Psoas muscle (tissue), 8 donors: ENCODE measurements around the gene PAX8. TPM values are rescaled to one million over a fixed set of nuclear protein-coding genes. Genes with fewer than 3 reads are reported as not detected.

Experiments
- ATAC-seq, 4 donors: fragments of 200-7000 bp; cut with Tn5 transposase; one replicate each; pipeline ENCODE4 v1.9.1; 2020; ENCODE audit warnings: moderate library complexity in 3 of 4, mild to moderate bottlenecking in 2 of 4
- DNase-seq, 2 donors: peaks; one replicate each; pipeline ENCODE4 v3.0.0-alpha.2; 2020
- H3K27ac ChIP-seq: fragments of 200-600 bp; one replicate; pipeline ENCODE4 v1.8.0; 2022
- H3K27me3 ChIP-seq, 3 donors: fragments of 200-600 bp in 1 of 3; one replicate each; pipeline versions ENCODE4 v1.6.1 to v1.8.0; 2013 to 2022; ENCODE audit warnings: low read length in 2 of 3, mild to moderate bottlenecking in 2 of 3, moderate library complexity in 1 of 3; ENCODE audit not compliant: insufficient read depth in 3 of 3
- H3K36me3 ChIP-seq, 2 donors: fragments of 200-600 bp in 1 of 2; one replicate each; pipeline versions ENCODE4 v1.6.1 to v1.8.0; 2013 to 2022; ENCODE audit warnings: low read depth in 1 of 2, mild to moderate bottlenecking in 1 of 2, moderate library complexity in 1 of 2; ENCODE audit not compliant: insufficient read depth in 1 of 2
- H3K4me1 ChIP-seq: fragments of 200-600 bp; one replicate; pipeline ENCODE4 v1.8.0; 2022
- H3K4me3 ChIP-seq: fragments of 200-600 bp; one replicate; pipeline ENCODE4 v1.8.0; 2022; ENCODE audit warnings: mild to moderate bottlenecking
- H3K9me3 ChIP-seq: fragments of 200-600 bp; one replicate; pipeline ENCODE4 v1.8.0; 2022
- CTCF ChIP-seq: fragments of 200-600 bp; IDR thresholded peaks from one replicate; pipeline ENCODE4 v1.8.0; 2022; ENCODE audit warnings: antibody characterized with exemption
- WGBS, 3 donors: extraction: QIAGEN DNeasy Blood & Tissue Kit; methylation state at CpG; one replicate each; pipeline versions ENCODE4 v1.1.6 to v1.1.7; 2013; 5-methylcytosine and 5-hydroxymethylcytosine counted together
- intact Hi-C, 2 donors: fragments of 100-400 bp; cut with DNase I; formaldehyde crosslinking; loops; one replicate each; pipeline versions ENCODE4 v1.11.0 to v1.14.2; 2022
- polyA plus RNA-seq, 3 donors: library from polyadenylated mRNA; stranded (reverse); fragments of 200-250 nt; gene quantifications; one replicate each; pipeline ENCODE4 v1.2.3, GENCODE V29; 2013
- total RNA-seq, 4 donors: library from RNA; stranded (reverse); fragmentation: NEBNext Ultra II Directional in 2 of 4; extraction: Animal tissue kit (Norgen Biotek cat#: 25700) in 2 of 4; gene quantifications; one replicate each; pipeline versions ENCODE4 v1.2.1 to v1.2.4, GENCODE V29; 2021 to 2023
- donor health status: healthy with polysubstance abuse.
- donor health status: DM: no; HTN: no; CAD: no; lungs with moderate emphysema.
- donor health status: Bipolar disorder and iron deficiency.
- donor health status: healthy.
- donor health status: DM: yes; HTN: yes; CAD: no.
- donor health status: DM: no; HTN: no; CAD: no.
- donor health status: DM: no; HTN: no; CAD: no.
- donor health status: DM: yes; HTN: yes; CAD: no.

PAX8 gene
- total and polyA plus RNA-seq, 7 donors = 0.12 to 3.1 (median 0.35) TPM; not detected in 1

- ATAC-seq (no peak), DNase-seq (no peak)
- no peak for TF ChIP-seq CTCF
- intact Hi-C loops = no loop called here
- H3K36me3 ChIP-seq = no peaks in the 10 kb centered on the region
- no peak overlapping the region for H3K4me3 ChIP-seq
- no peaks in the 10 kb centered on the region for H3K4me1 ChIP-seq
- WGBS, 3 donors = 43 to 63% (median 46%) methylated on average over 3 of the region's 3 CpGs
- H3K9me3 ChIP-seq = no peaks in the 10 kb centered on the region
- H3K27me3 ChIP-seq = no peaks in the 10 kb centered on the region
- H3K27ac ChIP-seq = no peak overlapping the region
These were observed 47.7 kb downstream of the PAX8 start for GRCh38 chr2:113231064-113231463.

- no peak overlapping the region for H3K27ac ChIP-seq
- no peak for ATAC-seq
These were observed 48.2 kb downstream of the PAX8 start for GRCh38 chr2:113230531-113230930.

GRCh38 chr2:113229795-113230194 lies 48.9 kb downstream of the PAX8 start:
- ATAC-seq (no peak), DNase-seq (no peak)
- H3K27me3 ChIP-seq = no peaks in the 10 kb centered on the region
- no peaks in the 10 kb centered on the region for H3K36me3 ChIP-seq
- no peaks in the 10 kb centered on the region for H3K9me3 ChIP-seq
- no peak overlapping the region for H3K27ac ChIP-seq
- H3K4me3 ChIP-seq = no peak overlapping the region
- 86 to 93% (median 91%) methylated on average over 3 of the region's 3 CpGs for WGBS, 3 donors
- no peaks in the 10 kb centered on the region for H3K4me1 ChIP-seq
- intact Hi-C loops = no loop called here
- TF ChIP-seq CTCF = no peak

More at GRCh38 chr2:113230531-113230930, 48.2 kb downstream of the PAX8 start:
- DNase-seq = no peak
- 71 to 89% (median 86%) methylated on average over 6 of the region's 6 CpGs for WGBS, 3 donors
- H3K27me3 ChIP-seq = no peaks in the 10 kb centered on the region
- H3K36me3 ChIP-seq = no peaks in the 10 kb centered on the region
- H3K4me1 ChIP-seq = no peaks in the 10 kb centered on the region
- H3K4me3 ChIP-seq = no peak overlapping the region
- intact Hi-C loops = no loop called here
- no peak for TF ChIP-seq CTCF
- no peaks in the 10 kb centered on the region for H3K9me3 ChIP-seq

GRCh38 chr2:113228991-113229716 lies 49.6 kb downstream of the PAX8 start:
- Histone ChIP-seq H3K36me3 (no peaks in the 10 kb centered on the region), H3K9me3 (no peaks in the 10 kb centered on the region), H3K4me3 (no peak overlapping the region), H3K27me3 (no peaks in the 10 kb centered on the region), H3K4me1 (no peaks in the 10 kb centered on the region), H3K27ac (no peak overlapping the region)
- intact Hi-C loops = no loop called here
- DNase-seq = no peak
- 65 to 86% (median 66%) methylated on average over 3 of the region's 3 CpGs for WGBS, 3 donors
- TF ChIP-seq CTCF = no peak
- ATAC-seq = no peak

GRCh38 chr2:113228351-113228750 lies 50.4 kb downstream of the PAX8 start:
- ATAC-seq = no peak
- no peaks in the 10 kb centered on the region for H3K4me1 ChIP-seq

More at GRCh38 chr2:113228351-113228750, 50.4 kb downstream of the PAX8 start:
- 70 to 94% (median 77%) methylated on average over 1 of the region's 1 CpG for WGBS, 3 donors
- intact Hi-C loops = no loop called here
- DNase-seq = no peak
- no peak for TF ChIP-seq CTCF
- Histone ChIP-seq H3K9me3 (no peaks in the 10 kb centered on the region), H3K27ac (no peak overlapping the region), H3K36me3 (no peaks in the 10 kb centered on the region), H3K27me3 (no peaks in the 10 kb centered on the region), H3K4me3 (no peak overlapping the region)
